ENCODE results near the gene SLC15A1.

DNA sequence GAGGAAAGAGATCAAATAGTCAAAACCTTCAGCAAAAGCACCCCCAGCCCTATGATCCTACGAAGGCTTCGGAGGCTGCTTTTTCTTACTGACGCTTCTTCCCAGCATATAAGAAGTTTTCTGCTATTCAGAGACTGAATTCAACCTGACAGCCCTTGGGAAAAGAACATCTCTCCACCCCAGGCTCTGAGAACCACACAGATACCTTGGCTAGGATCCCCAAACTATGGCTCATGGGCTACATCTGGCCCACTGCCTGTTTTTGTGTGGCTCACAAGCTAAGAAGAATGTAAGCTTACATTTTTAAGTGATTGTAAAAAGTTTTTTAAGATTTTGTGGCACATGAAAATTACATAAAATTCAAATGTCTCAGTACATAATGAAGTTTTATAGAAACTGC, 3.0 kb downstream of the SLC15A1 start:
- TF ChIP-seq, protein P1, sequence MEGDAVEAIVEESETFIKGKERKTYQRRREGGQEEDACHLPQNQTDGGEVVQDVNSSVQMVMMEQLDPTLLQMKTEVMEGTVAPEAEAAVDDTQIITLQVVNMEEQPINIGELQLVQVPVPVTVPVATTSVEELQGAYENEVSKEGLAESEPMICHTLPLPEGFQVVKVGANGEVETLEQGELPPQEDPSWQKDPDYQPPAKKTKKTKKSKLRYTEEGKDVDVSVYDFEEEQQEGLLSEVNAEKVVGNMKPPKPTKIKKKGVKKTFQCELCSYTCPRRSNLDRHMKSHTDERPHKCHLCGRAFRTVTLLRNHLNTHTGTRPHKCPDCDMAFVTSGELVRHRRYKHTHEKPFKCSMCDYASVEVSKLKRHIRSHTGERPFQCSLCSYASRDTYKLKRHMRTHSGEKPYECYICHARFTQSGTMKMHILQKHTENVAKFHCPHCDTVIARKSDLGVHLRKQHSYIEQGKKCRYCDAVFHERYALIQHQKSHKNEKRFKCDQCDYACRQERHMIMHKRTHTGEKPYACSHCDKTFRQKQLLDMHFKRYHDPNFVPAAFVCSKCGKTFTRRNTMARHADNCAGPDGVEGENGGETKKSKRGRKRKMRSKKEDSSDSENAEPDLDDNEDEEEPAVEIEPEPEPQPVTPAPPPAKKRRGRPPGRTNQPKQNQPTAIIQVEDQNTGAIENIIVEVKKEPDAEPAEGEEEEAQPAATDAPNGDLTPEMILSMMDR (optimal IDR thresholded peaks at IDR 0.05 in 1 of 3, IDR thresholded peaks at IDR 0.05 in 1 of 3, conservative IDR thresholded peaks at IDR 0.05 in 1 of 3; ENCODE audit: extremely low read depth in 1 of 3, insufficient read depth in 2 of 3, low read length in 3 of 3): no peak
- no peak for TF ChIP-seq EZH2 (IDR thresholded peaks at IDR 0.05; ENCODE audit: low read length)

All from keratinocyte (primary cell).